ENCODE data around the gene C12orf76. TPM values are rescaled to one million over a fixed set of nuclear protein-coding genes. Genes with fewer than 3 reads are reported as not detected.

Gene C12orf76
- total and polyA plus RNA-seq, 2 experiments from 2014 or later = 14.3 to 14.5 TPM

DNA sequence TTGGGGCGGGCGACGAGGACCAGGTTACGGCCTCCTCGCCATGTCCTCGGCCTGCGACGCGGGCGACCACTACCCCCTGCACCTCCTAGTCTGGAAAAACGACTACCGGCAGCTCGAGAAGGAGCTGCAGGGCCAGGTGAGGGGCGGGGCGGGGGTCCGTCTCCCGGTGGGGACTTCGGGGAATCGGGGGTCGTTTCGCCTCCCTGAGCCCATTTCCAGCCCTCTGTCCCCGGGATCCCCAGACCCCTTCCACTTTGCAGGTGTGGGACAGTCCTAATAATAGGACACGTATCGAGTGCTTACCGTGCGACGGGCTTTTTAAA is 48.7 kb downstream of the C12orf76 start (continued):
- TF ChIP-seq ZNF331 (CRISPR knock-in tag; IDR thresholded peaks at IDR 0.05; ENCODE audit: low read depth) = no peak
- no peak for TF ChIP-seq POLR2AphosphoS5 (IDR thresholded peaks at IDR 0.05; ENCODE audit: low read depth)
- no peak for TF ChIP-seq ZNF114 (CRISPR knock-in tag; IDR thresholded peaks at IDR 0.05)
- TF ChIP-seq, protein P1, sequence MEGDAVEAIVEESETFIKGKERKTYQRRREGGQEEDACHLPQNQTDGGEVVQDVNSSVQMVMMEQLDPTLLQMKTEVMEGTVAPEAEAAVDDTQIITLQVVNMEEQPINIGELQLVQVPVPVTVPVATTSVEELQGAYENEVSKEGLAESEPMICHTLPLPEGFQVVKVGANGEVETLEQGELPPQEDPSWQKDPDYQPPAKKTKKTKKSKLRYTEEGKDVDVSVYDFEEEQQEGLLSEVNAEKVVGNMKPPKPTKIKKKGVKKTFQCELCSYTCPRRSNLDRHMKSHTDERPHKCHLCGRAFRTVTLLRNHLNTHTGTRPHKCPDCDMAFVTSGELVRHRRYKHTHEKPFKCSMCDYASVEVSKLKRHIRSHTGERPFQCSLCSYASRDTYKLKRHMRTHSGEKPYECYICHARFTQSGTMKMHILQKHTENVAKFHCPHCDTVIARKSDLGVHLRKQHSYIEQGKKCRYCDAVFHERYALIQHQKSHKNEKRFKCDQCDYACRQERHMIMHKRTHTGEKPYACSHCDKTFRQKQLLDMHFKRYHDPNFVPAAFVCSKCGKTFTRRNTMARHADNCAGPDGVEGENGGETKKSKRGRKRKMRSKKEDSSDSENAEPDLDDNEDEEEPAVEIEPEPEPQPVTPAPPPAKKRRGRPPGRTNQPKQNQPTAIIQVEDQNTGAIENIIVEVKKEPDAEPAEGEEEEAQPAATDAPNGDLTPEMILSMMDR (conservative IDR thresholded peaks at IDR 0.05; ENCODE audit: low read depth in 2 of 2) = no peak
- TF ChIP-seq CREB1 (CRISPR knock-in tag; IDR thresholded peaks at IDR 0.05; ENCODE audit: low read depth) = no peak

DNA sequence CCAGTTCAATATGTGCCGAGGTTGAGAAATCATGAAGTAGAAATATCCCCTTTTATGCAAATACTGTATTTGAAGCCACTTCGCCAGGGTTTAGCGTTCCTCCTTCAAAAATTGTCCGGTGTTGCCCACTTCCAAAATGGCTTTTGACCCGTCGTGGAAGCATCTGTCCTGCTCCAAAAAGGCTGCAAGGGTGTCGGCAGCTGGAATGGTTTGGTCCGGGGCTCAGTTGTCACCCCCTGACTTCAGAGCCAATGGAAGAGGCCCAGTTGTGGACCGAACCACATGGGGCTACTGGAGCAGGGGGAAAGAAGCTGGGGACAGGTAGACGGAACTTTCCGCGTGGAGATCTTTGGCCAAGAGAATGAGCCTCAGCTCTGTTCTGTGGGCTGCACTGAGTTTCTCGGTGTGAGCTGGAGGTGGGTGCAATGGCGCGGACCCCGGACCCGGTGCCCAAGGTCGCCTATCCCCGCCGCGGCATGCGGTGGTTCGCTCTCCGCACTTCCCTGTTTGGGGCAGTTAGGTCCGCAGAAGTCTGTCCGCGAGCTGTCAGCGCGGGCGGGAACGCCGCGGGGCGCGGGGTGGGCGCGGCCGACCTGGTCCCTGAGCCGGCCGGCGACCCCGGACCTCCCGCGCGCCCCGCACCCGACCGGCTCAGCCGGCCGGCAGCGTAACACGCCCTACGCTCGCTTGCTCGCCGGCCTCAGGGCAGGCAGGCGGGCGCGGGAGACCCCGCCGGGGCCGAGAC is 49.2 kb downstream of the C12orf76 start, which contains the start of gene ANKRD13A:
Gene ANKRD13A, plus strand, starts transcription at position 527 of the 745 bp plus-strand sequence. CDS start 259 bp downstream, outside the sequence.
- TF ChIP-seq POLR2AphosphoS5 (IDR thresholded peaks at IDR 0.05; ENCODE audit: low read depth) = peak; percentile 43; the same call in 1 of the 2 replicates
- TF ChIP-seq, protein P2, sequence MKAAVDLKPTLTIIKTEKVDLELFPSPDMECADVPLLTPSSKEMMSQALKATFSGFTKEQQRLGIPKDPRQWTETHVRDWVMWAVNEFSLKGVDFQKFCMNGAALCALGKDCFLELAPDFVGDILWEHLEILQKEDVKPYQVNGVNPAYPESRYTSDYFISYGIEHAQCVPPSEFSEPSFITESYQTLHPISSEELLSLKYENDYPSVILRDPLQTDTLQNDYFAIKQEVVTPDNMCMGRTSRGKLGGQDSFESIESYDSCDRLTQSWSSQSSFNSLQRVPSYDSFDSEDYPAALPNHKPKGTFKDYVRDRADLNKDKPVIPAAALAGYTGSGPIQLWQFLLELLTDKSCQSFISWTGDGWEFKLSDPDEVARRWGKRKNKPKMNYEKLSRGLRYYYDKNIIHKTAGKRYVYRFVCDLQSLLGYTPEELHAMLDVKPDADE (IDR thresholded peaks at IDR 0.05) = peak; percentile 85
- no peak for TF ChIP-seq ZNF114 (CRISPR knock-in tag; IDR thresholded peaks at IDR 0.05)
- peak; percentile 72 for TF ChIP-seq CREB1 (CRISPR knock-in tag; IDR thresholded peaks at IDR 0.05; ENCODE audit: low read depth)
- TF ChIP-seq NANOG (IDR thresholded peaks at IDR 0.05; ENCODE audit: borderline replicate concordance) = no peak
- no peak for TF ChIP-seq EZH2phosphoT487 (IDR thresholded peaks at IDR 0.05; ENCODE audit: unreplicated experiment)
- no peak within 1 kb of the TSS for H3K27ac ChIP-seq (ENCODE audit: low read depth)

More for the DNA sequence above, 49.2 kb downstream of the C12orf76 start, which contains the start of gene ANKRD13A:
- H3K79me2 ChIP-seq (replicated peaks; ENCODE audit: insufficient read depth) = peaks cover 10% of the 10 kb centered on the region
- peaks cover 25% of the 10 kb centered on the region for H3K4me1 ChIP-seq (ENCODE audit: insufficient read depth)
- peak within 1 kb of the TSS; percentile 96 for H2AFZ ChIP-seq
- H3K4me3 ChIP-seq = peak within 1 kb of the TSS; percentile 79
- Mint-ChIP-seq H3K36me3 (ENCODE audit: low read depth) (no peaks in the 10 kb centered on the region; the same call in 2 of the 3 replicates), H3K4me1 (peaks cover 19% of the 10 kb centered on the region), H3K27me3 (ENCODE audit: insufficient read depth, low read depth, poor library complexity) (peaks cover 16% of the 10 kb centered on the region), H3K27ac (peak within 1 kb of the TSS; percentile 99), H3K9me3 (no peaks in the 10 kb centered on the region), H3K4me3 (peak within 1 kb of the TSS; percentile 91)
- 0 out of 2 replicates have a peak, but pooled peaks cover 3% of the 10 kb centered on the region for H3K9me2 ChIP-seq (ENCODE audit: insufficient read depth)
- H3F3A ChIP-seq (replicated peaks; ENCODE audit: low read depth) = 0 out of 2 replicates have a peak, but pooled peaks cover 2% of the 10 kb centered on the region
- H3K27me3 ChIP-seq (ENCODE audit: insufficient read depth) = peaks cover 19% of the 10 kb centered on the region
- no peaks in the 10 kb centered on the region for H3K36me3 ChIP-seq (ENCODE audit: insufficient read depth)
- peaks cover 11% of the 10 kb centered on the region for H4K20me1 ChIP-seq (replicated peaks; ENCODE audit: insufficient read depth)
- peak within 1 kb of the TSS; percentile 99 for H3K4me2 ChIP-seq
- peak; percentile 96 for DNase-seq (ENCODE audit: low spot score)
- peak; percentile 71 for ATAC-seq

Data from GM23338 (cell line).